ENCODE results near the gene TLE6. TPM values are rescaled to one million over a fixed set of nuclear protein-coding genes. Genes with fewer than 3 reads are reported as not detected.
"Not testable (repeated sequence)": the region's sequence is repeated elsewhere in the genome, so short reads cannot be mapped to it uniquely, and the experiment has no call there.

Gene TLE6
- total RNA-seq, 2 donors from 2014 or later, result 5.3 to 7.8 TPM

DNA sequence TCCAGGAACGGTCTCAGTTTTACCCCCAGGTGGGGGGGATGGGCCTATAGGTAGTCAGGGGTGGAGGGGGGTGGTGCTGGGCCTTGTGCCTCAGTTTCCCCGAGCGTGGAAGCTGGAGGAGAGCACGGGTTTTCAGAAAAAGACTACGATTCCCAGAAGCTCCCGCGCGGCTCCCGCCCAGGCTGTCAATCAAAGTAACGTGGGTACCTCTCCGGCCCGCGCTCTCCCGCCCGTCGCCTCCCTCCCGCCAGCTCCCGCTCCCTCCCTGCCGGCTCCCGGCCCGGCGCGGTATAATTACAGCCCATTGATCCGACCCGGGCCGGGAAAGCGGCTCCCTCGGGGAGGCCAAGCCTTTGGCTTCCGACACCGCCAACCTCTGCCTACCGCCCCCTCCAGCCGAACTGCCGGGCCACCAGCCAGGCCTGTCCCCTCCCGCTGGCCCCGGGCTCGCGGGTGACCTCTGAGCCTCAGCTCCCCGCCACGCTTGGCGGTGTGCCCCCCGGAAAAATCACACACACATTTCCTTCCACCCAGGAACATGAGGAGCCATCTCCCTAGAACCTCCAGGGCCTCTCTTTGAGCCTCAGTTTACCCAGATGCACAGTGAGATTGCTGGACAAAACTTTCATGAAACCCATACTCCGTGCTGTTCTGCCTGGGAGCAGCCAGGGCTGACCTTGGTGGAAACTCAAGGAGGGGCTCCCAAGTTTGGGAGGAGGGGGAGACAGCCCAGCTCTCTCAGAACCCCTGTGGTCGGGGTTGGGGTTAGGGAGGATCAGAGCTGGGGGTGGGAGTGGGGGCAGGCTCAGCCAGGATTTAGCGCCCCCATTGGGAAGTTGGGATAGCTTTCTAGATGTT is 59.0 kb downstream of the TLE6 start:
- Histone ChIP-seq H3K4me3 (peak overlapping the region; percentile 81), H3K9me3 (no peaks in the 10 kb centered on the region), H3K4me1 (ENCODE audit: control insufficient read depth in 1 of 2, low read depth in 2 of 2) (peaks cover 9 to 18% of the 10 kb centered on the region in 2 donors), H3K27me3 (replicated peaks; ENCODE audit: insufficient read depth) (no peaks in the 10 kb centered on the region), H3K27ac (peak overlapping the region; percentile 90 to 92), H3K36me3 (no peaks in the 10 kb centered on the region)
- peak; percentile 58 for ATAC-seq (ENCODE audit: insufficient number of reproducible peaks, low FRiP score, low read depth)
- peak; percentile 71 for DNase-seq (ENCODE audit: low spot score)
- TF ChIP-seq, protein P1, sequence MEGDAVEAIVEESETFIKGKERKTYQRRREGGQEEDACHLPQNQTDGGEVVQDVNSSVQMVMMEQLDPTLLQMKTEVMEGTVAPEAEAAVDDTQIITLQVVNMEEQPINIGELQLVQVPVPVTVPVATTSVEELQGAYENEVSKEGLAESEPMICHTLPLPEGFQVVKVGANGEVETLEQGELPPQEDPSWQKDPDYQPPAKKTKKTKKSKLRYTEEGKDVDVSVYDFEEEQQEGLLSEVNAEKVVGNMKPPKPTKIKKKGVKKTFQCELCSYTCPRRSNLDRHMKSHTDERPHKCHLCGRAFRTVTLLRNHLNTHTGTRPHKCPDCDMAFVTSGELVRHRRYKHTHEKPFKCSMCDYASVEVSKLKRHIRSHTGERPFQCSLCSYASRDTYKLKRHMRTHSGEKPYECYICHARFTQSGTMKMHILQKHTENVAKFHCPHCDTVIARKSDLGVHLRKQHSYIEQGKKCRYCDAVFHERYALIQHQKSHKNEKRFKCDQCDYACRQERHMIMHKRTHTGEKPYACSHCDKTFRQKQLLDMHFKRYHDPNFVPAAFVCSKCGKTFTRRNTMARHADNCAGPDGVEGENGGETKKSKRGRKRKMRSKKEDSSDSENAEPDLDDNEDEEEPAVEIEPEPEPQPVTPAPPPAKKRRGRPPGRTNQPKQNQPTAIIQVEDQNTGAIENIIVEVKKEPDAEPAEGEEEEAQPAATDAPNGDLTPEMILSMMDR (IDR thresholded peaks at IDR 0.05), result no peak

DNA sequence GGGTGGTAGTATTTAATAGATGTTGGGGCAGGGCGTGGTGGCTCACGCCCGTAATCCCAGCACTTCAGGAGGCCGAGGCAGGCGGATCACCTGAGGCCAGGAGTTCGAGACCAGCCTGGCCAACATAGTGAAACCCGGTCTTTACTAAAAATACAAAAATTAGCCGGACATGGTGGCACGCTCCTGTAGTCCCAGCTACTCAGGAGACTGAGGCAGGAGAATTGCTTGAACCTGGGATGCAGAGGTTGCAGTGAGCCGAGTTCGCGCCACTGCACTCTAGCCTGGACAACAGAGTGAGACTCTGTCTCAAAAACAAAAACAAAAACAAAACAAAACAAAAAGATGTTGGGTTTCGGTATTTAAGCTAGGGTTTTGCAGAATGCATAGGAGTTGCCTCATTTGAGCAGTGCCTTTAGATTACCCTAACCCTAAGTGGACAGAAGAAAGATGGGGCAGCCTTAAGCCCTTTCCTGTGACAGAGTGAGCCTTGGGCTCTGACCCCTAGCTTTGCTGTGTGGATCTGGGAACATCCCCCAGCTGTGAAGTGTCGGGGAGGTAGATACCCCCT is 59.7 kb downstream of the TLE6 start:
- ATAC-seq (ENCODE audit: insufficient number of reproducible peaks, low FRiP score, low read depth), result not testable (repeated sequence)
- H3K4me3 ChIP-seq, result peak overlapping the region; percentile 81

DNA sequence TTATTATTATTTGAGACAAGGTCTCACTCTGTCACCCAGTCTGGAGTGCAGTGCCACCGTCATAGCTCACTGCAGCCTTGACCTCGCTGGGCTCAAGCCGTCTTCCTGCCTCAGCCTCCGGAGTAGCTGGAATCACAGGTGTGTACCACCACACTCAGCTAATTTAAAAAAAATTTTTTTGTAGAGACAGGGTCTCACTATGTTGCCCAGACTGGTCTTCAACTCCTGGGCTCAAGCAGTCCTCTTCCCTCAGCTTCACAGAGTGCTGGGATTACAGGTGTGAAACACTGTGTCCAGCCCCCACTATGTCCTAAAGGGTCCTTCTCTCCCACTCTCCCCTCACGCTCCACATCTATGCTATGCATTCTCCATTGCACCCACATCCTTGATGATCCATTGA is 60.9 kb downstream of the TLE6 start:
- Histone ChIP-seq H3K36me3 (no peaks in the 10 kb centered on the region), H3K9me3 (no peaks in the 10 kb centered on the region), H3K27ac (no peak overlapping the region), H3K27me3 (replicated peaks; ENCODE audit: insufficient read depth) (no peaks in the 10 kb centered on the region), H3K4me1 (ENCODE audit: control insufficient read depth in 1 of 2, low read depth in 2 of 2) (peaks cover 9 to 18% of the 10 kb centered on the region in 2 donors), H3K4me3 (no peak overlapping the region)
- no peak for DNase-seq (ENCODE audit: low spot score)
- no peak for ATAC-seq (ENCODE audit: insufficient number of reproducible peaks, low FRiP score, low read depth)
- TF ChIP-seq, protein P1 (IDR thresholded peaks at IDR 0.05), result no peak

More for the DNA sequence above, 59.7 kb downstream of the TLE6 start:
- not testable (repeated sequence) for H3K36me3 ChIP-seq; H3K9me3 ChIP-seq; DNase-seq (ENCODE audit: low spot score); H3K27me3 ChIP-seq (replicated peaks; ENCODE audit: insufficient read depth); H3K27ac ChIP-seq
- H3K4me1 ChIP-seq (ENCODE audit: control insufficient read depth in 1 of 2, low read depth in 2 of 2), result peaks cover 9 to 18% of the 10 kb centered on the region in 2 donors

DNA sequence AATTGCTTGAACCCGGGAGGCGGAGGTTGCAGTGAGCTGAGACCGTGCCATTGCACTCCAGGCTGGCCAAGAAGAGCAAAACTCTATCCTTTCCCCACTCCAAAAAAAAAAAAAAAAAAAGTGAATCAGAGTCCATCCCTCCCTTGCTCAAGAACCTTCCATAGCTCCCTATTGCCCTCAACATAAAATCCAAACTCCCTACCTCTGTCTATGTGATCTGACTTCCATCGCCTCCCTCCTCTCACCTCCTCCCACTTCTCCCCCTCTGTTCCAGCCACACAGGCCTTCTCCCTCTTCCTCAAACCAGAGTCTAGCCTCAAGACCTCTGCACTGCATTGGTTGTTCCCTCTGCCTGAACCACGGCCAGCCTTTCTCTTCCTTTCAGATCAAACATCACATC is 61.8 kb downstream of the TLE6 start:
- TF ChIP-seq, protein P1 (IDR thresholded peaks at IDR 0.05), result no peak
- DNase-seq (ENCODE audit: low spot score), result no peak
- ATAC-seq (ENCODE audit: insufficient number of reproducible peaks, low FRiP score, low read depth), result no peak
- H3K9me3 ChIP-seq, result no peaks in the 10 kb centered on the region
- H3K4me1 ChIP-seq (ENCODE audit: control insufficient read depth in 1 of 2, low read depth in 2 of 2), result peaks cover 9 to 18% of the 10 kb centered on the region in 2 donors
- no peak overlapping the region for H3K4me3 ChIP-seq
- no peaks in the 10 kb centered on the region for H3K36me3 ChIP-seq
- H3K27ac ChIP-seq, result no peak overlapping the region
- H3K27me3 ChIP-seq (replicated peaks; ENCODE audit: insufficient read depth), result no peaks in the 10 kb centered on the region

DNA sequence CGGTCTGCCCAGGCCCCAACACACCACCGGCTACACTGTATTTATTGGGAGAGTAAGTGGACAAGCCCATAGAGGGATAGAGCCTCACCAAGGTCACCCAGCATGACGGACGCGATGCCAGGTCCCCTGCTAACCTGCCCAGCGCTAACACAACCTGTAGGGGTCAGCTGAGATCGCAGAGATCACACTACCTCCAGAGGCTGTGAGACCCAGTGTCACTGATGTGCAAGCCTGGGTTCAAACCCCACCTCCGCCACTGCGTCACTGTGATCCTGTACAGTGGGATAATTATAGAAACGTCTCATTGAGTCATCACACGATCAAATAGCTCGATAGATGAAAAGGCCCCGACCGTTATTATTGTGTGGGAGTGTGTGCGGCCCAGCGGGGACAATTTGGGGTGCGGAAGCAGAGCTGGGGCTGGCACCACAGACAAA is 62.3 kb downstream of the TLE6 start:
- Histone ChIP-seq H3K27ac (no peak overlapping the region), H3K4me3 (no peak overlapping the region), H3K27me3 (replicated peaks; ENCODE audit: insufficient read depth) (no peaks in the 10 kb centered on the region), H3K36me3 (no peaks in the 10 kb centered on the region), H3K4me1 (ENCODE audit: control insufficient read depth in 1 of 2, low read depth in 2 of 2) (peaks cover 5 to 13% of the 10 kb centered on the region in 2 donors), H3K9me3 (no peaks in the 10 kb centered on the region)
- DNase-seq (ENCODE audit: low spot score) (no peak), ATAC-seq (ENCODE audit: insufficient number of reproducible peaks, low FRiP score, low read depth) (no peak)
- TF ChIP-seq, protein P1 (IDR thresholded peaks at IDR 0.05), result no peak
